Stimulated activated CD4-positive, alpha-beta T cell treated with anti-CD3 and anti-CD28 coated beads, Interleukin-15, amount 100 ng/mL, for 48 hours (primary cell): ENCODE measurements around the gene RAB40A.

Source experiments
- DNase-seq, 2 donors: peaks; one replicate each; pipeline ENCODE4 v3.0.0-alpha.2; 2020; ENCODE audit warnings: low read depth in 2 of 2

RAB40A gene, protein sequence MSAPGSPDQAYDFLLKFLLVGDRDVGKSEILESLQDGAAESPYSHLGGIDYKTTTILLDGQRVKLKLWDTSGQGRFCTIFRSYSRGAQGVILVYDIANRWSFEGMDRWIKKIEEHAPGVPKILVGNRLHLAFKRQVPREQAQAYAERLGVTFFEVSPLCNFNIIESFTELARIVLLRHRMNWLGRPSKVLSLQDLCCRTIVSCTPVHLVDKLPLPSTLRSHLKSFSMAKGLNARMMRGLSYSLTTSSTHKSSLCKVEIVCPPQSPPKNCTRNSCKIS

DNA sequence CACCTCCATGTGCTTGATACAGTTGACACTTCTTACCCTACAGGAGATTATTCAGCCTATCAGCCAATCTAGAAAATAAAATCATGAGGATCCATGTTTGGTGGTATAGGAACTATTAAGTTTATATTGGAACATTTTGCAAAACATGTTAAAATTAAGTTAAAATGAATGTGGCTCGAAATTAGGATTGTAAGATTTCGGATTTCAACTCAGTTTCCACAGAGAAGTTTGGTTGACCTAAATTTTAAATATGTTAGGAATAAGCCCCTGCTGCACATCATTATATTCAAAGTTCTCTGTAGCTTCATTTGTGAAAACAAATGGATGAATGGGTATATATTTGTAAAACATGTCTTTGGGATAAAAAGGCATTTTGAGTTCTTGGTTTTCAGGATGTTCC, at the start of gene RAB40A:
TSS of gene RAB40A (minus strand) at position 101 of the 400 bp plus-strand sequence. CDS start 18,733 bp downstream, outside the sequence.
- DNase-seq, result no peak

DNA sequence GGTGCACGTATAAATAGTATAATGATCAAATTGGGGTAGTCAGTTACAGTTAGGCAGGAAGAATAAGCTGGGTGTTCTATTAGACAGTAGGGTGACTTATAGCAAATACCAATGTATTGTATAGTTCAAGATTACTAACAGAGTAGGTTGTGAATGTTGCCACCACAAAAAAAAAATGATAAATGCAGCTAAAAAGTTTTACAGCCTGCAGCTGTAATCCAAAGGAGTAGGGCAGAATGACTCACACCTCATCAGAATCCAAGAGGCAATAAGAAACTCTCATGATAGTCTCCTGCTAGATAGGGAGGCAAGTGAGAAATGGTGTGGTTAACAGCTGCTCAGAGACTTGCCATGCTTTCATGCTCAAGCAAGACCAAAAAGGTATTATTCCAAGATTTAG, 46.5 kb upstream of the RAB40A start:
- no peak for DNase-seq

DNA sequence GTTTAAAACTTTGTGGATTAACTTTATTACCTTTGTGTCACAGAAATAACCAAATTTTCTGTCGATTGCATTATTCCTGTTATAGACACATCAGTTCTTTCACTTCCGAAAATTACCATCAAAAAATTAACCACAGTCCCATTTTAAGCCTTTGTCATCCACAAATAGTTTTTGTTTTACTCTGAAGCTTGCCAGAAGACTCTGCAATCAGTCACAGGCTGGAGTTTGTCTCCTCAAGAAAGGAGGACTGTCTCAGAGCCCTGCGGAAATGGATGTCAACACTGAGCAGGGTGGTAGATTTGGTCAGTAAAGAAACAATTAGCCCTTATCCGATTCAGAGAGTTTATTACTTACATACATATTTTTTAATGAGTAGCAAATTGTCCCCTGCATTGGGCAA, 45.9 kb upstream of the RAB40A start:
- no peak for DNase-seq

- no peak for DNase-seq
These were observed 43.5 kb upstream of the RAB40A start for GRCh38 chrX:103562801-103563200.

DNA sequence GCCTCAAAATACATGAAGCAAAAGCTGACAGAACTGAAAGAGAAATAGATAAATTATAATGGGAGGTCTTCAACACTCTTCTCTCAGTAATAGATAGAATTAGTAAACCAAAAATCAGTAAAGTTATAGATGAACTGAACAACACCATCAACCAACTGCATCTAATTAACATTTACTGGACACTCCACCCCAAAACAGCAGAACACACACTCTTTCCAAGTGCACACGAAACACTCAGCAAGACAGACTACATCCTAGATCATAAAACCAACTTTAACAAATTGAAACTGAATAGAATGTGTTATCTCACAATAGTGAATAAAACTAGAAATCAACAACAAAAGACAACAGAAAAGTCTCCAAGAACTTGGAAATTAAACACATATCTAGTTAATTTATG, 41.0 kb upstream of the RAB40A start:
- no peak for DNase-seq

DNA sequence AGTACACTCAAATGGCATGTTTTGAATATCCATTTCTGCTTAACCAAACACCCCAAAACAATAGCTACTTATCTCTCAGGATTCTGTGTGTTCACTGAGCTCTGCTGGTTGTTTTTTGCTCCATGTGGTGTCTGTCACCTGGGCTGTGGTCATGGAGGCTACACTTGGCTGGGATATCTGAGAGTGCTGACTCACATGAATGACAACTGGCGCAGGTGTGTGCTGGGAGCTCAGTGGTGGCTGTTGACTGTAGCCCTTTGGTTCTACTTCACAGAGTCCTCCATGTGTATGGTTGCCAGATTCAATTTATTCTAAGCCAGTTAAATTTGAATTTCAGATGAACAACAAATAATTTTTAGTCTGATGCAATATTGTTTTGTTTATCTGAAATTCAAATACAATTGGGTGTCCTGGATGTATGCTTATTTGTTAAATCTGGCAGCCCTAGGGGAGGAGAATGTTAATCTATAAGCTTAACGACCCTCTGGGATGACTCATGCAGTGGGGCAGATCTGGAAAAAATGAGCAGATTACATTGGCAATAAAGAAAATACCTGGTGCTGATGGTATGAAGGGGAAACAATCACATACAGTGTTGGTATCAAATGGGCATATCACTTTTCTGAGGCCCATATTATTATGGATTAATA, 37.8 kb upstream of the RAB40A start:
- DNase-seq, result no peak

DNA sequence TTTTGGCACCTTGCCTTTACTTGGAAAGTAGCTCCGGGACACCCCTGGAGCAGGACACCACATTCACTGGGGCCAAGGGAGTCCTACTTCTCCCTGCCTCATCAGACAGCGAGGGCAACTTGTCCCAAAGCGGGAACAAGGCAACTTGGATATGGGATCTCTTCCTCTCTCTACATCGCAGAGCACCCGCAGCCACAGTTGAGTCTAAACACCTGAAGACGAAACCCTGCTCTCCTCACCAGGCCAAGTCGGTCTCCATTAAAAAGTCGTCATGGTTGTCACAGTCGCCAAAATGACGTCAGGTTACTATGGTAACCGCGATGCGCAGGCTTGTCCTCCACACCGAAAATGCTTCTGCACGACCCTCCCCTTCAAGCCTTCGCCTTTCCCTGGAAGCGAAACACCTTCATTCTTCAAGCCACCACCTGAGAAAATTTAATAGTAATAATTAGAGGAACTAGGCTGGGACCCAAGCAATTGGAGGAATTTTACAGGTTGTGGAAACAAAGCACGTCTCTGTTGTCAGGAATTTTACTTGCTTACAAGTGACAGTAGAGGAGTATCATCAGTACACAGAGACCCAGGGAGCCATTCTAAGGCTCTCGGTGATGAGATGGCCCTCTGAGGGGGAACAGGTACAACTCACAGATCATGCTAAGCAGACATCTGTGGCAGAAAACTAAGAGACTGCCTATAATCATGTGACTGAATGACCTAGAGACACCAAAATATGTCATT, 35.6 kb upstream of the RAB40A start:
- DNase-seq, result peak; percentile 46 to 58

DNA sequence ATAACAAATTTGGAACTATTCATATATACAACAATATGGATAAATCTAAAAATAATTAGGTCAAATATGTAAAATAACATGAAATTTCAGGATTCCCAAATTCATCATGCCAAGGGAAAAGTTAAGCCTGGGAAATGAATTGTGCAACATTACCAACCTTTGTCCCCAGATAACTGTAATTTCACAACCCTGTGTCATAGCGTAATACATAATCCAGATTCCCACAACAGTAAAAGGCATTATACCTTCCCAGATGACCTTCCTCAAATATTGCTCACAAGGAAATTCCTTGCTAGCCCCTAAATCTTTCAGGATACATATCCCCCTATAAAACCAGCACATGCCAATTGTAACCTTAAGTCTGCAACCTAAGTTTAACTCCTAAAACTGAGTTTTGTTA, 32.9 kb upstream of the RAB40A start:
- DNase-seq, result no peak

DNA sequence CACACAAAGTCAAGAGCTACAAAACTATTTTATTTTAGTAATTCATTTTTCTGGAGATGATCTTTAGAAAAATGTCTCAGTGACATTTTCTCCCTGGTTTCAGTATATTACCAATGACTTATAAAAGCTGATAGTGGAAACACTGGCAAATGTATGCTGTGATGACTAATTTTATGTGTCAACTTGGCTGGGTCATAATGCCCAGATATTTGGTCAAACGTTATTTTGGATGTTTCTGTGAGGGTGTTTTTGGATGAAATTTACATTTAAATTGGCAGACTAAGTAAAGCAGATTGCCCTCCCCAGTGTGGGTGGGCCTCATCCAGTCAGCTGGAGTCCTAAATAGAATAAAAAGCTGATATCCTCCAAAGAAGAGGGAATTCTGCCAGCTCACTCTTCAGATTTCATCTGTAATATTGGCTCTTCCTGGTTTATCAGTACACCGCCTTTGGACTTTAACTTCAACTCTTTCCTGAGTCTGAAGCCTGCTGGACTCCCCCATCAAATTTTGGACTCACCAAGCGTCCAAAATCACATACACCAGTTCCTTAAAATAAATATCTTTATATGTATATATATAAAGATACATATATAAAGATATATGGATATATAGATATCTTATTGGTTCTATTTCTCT, 31.2 kb upstream of the RAB40A start:
- no peak for DNase-seq

- no peak for DNase-seq
These were observed 30.6 kb upstream of the RAB40A start for GRCh38 chrX:103549916-103550315.

GRCh38 chrX:103540145-103540544, 20.9 kb upstream of the RAB40A start:
- DNase-seq, result no peak

- DNase-seq, result no peak
These were observed 20.4 kb upstream of the RAB40A start for GRCh38 chrX:103539695-103540094.

GRCh38 chrX:103538728-103539127, 19.4 kb upstream of the RAB40A start:
- DNase-seq, result no peak

DNA sequence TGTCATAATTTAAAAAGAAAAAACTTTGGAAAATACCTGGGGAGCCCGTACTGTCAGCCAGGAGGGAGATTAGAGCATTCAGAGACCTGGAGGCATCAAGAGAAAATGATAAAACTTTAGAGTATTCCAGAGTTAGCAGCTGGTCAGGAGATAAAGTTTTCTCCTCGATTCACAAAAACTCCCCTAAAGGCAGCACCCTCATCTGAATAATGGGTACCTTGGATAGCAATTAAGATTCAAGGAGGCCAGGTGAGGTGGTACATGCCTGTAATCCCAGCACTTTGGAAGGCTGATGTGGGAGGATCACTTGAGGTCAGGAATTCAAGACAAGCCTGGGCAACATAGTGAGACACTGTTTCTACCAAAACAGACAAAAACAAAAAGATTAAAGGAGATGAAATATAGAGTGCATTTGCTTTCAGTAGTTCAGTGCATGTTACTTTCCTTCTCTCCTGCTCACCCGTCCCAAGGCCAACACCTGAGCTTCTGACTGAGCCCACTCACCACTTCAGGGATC, 18.6 kb upstream of the RAB40A start:
- DNase-seq, result no peak

- no peak for DNase-seq
These were observed 17.4 kb upstream of the RAB40A start for GRCh38 chrX:103536732-103537131.

GRCh38 chrX:103536071-103536470, 16.8 kb upstream of the RAB40A start:
- DNase-seq, result no peak

DNA sequence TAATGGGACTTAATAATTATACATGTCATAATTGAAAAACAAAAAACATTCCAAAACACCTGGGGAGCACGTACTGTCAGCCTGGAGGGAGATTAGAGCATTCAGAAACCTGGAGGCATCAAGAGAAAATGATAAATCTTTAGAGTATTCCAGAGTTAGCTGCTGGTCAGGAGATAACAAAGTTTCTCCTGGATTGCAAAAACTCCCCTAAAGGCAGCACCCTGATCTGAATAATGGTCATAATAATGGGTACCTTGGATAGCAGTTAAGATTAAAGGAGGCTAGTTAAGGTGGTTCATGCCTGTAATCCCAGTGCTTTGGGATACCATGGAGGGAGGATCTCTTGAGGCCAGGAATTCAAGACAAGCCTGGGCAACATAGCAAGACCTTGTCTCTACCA, 15.9 kb upstream of the RAB40A start:
- no peak for DNase-seq

- DNase-seq, result peak; percentile 30 to 59
These were observed 14.4 kb upstream of the RAB40A start for GRCh38 chrX:103533511-103534216.

DNA sequence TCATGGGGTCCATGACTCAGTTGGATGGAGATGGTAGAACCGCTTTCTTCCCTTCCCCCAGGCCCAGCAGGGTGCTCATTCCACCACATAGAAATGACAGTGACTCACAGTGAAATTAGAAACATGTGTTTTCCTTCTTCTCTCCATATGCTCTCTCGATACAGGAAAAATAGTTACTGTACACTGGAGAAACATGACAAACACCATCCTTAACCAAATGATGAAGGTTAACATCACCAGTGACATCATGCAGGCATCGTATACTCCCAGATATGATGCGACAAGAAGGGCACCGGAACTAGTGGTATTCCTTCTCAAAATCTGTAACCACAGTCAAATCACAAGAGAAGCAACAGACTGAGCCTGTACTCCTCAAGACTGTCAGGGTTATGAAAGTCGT, 11.7 kb upstream of the RAB40A start:
- no peak for DNase-seq

DNA sequence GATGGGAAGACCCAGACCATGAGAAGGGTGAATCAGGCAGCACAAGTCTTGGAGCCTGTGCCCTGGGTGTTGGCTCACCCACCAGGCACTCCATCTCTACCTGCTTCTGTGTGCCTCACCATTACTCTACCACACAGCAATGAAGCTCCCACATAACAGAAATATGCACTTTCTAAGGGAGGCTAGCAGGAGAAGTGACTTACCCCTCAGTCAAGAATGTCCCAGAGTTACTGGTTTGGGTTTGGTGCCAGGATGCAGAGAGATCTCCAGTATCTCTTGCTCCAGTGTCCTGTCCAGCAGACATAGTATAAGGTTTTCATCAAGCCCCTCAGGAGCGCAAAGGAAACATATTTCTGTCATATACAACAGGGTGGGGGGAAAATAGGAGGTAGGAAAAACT, 11.3 kb upstream of the RAB40A start:
- no peak for DNase-seq

DNA sequence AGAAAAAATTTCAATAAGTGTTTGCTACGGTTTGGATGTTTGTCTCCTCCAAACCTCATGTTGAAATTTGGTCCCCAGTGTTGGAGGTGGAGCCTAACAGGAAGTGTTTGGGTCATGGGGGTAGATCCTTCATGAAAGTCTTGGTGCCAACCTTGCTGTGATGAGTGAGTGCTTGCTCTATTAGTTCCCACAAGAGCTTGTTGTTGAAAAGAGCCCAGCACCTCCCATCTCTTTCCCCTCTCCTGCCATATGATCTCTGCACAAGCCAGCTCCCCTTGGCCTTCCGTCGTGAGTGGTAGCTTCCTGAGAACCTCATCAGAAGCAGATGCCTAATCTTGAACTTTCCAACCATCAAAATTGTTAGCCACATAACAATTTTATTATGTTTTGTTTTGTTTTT, 10.3 kb upstream of the RAB40A start:
- no peak for DNase-seq

DNA sequence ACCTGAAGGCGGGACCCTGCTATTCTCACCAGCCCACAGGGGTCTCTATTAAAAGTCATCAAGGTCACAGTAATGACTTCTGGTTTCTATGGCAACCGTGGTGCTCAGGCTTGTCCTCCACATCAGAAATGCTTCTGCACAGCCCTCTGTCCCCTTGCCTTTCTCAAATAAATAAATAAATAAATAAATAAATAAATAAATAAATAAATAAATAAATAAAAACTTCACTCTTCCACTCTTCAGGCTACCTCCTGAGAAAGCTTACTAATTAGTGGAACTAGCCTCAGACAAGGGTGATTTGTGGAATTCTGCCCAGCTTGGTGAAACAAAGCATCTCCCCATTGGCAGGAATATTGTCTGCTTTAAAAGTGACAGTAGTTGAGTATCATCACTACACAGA, 5.5 kb upstream of the RAB40A start:
- DNase-seq, result no peak
